Measurements from ENCODE around the gene REEP1.

DNA sequence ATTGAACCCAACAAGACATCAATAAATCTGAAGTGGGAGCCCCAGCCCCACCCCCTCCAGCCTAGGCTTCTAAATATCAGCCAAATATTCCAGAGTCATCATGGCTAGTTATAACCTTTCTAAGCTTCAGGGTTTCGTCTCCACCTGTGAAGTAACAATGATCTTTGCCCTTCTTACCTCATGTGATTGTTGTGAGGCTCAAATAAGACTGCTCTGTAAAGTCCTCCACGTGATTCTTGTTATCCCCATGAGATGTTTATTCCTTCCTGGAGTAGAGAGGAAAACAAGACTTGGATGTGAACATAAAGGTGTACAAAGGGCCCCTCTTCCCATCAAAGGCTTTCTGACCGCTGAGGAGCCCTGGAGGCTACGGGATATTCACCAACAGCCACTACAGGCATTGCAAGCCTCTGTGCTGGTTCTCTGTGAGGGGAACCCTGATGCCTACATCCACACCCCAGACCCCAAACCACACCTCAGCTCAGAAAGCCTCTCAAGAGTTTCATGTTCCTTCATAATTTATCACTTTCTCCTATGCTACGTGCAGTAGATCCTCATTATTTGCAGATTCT, 20.1 kb upstream of the REEP1 start:
- TF ChIP-seq EGR1 (IDR thresholded peaks at IDR 0.05; ENCODE audit: borderline replicate concordance, low read depth, low read length): no peak
- no peak for TF ChIP-seq POLR2A (IDR thresholded peaks at IDR 0.05; ENCODE audit: control extremely low read depth in 1 of 2, low read depth in 2 of 2, low read length in 2 of 2)
- no peak for TF ChIP-seq SIRT6 (IDR thresholded peaks at IDR 0.05; ENCODE audit: low read length)
- TF ChIP-seq SP2 (IDR thresholded peaks at IDR 0.05; ENCODE audit: low read length): no peak
- TF ChIP-seq SUZ12 (IDR thresholded peaks at IDR 0.05; ENCODE audit: low read length): no peak
- TF ChIP-seq, protein P1, sequence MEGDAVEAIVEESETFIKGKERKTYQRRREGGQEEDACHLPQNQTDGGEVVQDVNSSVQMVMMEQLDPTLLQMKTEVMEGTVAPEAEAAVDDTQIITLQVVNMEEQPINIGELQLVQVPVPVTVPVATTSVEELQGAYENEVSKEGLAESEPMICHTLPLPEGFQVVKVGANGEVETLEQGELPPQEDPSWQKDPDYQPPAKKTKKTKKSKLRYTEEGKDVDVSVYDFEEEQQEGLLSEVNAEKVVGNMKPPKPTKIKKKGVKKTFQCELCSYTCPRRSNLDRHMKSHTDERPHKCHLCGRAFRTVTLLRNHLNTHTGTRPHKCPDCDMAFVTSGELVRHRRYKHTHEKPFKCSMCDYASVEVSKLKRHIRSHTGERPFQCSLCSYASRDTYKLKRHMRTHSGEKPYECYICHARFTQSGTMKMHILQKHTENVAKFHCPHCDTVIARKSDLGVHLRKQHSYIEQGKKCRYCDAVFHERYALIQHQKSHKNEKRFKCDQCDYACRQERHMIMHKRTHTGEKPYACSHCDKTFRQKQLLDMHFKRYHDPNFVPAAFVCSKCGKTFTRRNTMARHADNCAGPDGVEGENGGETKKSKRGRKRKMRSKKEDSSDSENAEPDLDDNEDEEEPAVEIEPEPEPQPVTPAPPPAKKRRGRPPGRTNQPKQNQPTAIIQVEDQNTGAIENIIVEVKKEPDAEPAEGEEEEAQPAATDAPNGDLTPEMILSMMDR (IDR thresholded peaks at IDR 0.05; ENCODE audit: control extremely low read depth in 1 of 3, insufficient read depth in 1 of 3, low read depth in 1 of 3, low read length in 3 of 3): no peak
- no peak for TF ChIP-seq HDAC6 (IDR thresholded peaks at IDR 0.05; ENCODE audit: low read depth, low read length)
- no peak for TF ChIP-seq TEAD4 (IDR thresholded peaks at IDR 0.05; ENCODE audit: low read depth, low read length)

All from H1 (cell line).